HG03460 (cell line): ENCODE data around the gene CCDC154.

Experiments used
- ATAC-seq: cut with Tn5 transposase; IDR thresholded peaks from one replicate; pipeline ENCODE4 v1.9.1; 2021; ENCODE audit not compliant: unreplicated experiment

The CCDC154 gene

DNA sequence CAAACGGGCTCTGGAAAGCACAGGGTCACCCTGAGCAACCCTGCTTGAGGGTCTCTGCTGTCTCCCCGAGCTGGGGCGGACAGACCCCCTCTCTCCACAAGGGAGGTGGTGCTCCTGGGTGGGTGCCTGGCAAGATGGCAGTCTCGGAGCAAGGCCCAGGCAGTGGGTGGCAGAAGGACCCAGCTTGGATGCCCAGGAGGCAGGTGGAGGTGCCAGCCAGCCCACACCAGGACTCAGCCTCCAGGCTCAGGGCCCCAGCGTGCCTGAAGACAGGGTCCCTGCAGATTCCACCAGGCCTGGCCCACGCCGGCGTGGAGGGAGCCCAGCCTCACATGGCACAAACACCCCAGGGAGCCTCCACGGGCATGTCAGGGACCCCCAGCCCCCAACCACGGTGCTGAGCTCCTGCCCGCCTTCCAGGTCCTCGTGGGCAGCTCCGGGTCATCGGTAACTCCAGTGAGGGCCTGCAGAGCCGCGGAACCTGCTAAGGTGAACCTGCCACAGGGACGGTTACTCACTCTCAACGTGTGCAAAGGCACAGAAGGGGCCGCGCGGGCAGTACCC, 50.7 kb downstream of the CCDC154 start:
- ATAC-seq = no peak

DNA sequence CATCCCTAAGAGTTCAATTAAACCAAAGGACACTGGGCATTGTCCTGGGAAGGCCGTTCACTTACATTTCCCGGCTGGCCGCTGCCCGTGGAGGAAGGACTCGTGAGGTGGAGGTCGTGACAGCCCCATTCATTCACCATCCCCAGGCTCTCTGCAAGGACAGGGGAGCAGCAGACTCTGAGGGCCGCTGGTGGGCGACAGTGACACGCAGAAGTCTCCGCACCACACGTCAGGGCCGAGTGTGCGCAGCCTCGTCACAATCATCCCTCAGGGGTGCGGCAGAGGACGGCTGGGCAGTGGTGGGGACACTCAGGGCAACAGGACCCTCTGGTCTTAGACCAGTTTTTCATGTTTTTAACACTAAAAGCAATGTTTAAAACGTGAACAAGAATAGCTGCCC, 51.5 kb downstream of the CCDC154 start:
- no peak for ATAC-seq

DNA sequence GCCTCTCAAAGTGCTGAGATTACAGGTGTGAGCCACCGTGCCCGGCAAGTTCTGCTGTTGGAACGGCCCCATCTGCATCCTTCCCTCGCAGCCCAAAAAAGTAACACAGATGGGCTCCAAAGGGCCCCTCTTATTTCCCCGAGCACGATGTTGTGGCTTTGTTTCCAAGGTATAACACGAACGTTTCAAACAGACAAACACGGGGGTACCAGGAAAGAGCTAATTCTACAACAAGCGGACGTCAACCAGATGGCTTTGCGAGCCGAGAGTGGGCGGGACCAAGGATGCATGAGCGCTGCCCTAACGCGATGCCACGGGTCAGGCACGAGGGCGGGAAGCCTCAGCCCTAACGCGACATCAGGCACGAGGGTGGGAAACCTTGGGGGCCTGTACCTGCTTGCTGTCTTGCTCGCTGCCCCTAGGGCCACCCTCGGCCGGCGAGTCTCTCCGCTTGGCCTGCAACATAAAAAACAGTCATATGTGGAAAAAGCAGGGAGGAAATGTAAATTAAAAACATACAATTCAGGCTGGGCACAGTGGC, 54.0 kb downstream of the CCDC154 start:
- ATAC-seq = no peak

DNA sequence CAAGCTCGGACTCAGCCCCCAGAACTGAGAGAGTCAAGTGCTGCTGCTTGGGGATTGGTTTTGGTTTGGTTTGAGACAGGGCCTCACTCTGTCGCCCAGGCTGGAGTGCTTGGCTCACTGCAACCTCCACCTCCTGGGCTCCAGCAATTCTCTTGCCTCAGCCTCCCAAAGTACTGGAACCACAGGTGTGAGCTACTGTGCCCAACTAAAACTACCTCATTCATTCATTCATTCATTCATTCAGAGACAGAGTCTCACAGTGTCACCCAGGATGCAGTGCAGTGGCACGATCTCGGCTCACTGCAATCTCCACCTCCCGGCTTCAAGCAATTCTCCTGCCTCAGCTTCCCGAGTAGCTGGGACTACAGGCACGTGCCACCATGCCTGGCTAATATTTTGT, 54.6 kb downstream of the CCDC154 start:
- no peak for ATAC-seq

DNA sequence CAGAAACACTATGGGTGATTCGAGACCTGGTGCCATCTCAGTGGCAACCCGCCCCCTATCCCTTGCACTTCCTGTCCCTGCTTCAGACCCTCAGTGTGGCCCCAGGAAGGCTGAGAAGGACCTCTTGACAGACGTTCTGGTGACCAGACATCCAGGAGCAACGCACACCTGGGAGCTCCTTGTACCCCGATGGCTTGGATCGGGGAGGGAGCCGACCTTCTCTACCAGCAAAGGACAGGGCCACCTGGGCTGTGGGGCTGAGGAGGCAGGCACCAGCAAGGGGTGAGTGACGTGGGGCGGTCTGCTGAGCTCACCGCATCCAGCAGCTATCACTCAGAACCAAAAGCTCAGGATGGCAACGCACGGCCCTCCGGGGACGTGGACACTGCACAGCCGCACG, 57.0 kb downstream of the CCDC154 start:
- ATAC-seq = no peak

DNA sequence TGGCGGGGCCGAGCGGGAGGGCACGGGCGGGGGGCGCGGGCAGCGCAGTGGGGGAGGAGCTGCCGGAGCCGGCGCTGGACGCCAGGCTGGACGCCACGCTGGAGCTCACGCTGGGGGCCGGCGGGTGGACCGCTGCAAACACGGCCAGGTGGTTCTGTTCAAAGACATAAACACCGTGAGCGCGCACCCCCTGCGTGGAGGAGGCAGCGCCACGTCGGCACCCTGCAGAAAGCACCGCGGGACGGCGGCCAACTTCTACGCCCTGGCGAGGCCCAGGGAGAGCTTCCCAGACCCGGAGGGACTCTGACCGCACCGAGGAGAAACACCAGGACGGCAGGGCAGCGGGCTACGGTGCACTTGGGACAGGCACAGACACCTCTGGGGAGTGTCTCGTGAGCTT, 59.1 kb downstream of the CCDC154 start:
- ATAC-seq = no peak
